Mesendoderm (in vitro differentiated cells): ENCODE results near the gene RABGAP1L.

ENCODE experiments used
- DNase-seq: peaks from one replicate; pipeline ENCODE4 v3.0.0; 2013
- H2AK5ac ChIP-seq: 2 replicates; pipeline ENCODE4 v1.6.1; 2013; ENCODE audit warnings: low read length, inconsistent platforms
- H2BK120ac ChIP-seq: 2 replicates; pipeline ENCODE4 v1.6.1; 2013; ENCODE audit warnings: low read depth, mild to moderate bottlenecking, low read length, moderate library complexity, mixed read lengths
- H2BK15ac ChIP-seq: replicated peaks from 2 replicates; pipeline ENCODE4 v1.6.1; 2013; ENCODE audit warnings: low read depth, mild to moderate bottlenecking, moderate library complexity
- H2BK5ac ChIP-seq: 2 replicates; pipeline ENCODE4 v1.6.1; 2013; ENCODE audit warnings: low read length, inconsistent platforms
- H3K18ac ChIP-seq: 2 replicates; pipeline ENCODE4 v1.6.1; 2013; ENCODE audit warnings: mild to moderate bottlenecking, low read length, mixed read lengths
- H3K23ac ChIP-seq: one replicate; pipeline ENCODE4 v1.6.1; 2013; ENCODE audit warnings: low read length
- H3K27ac ChIP-seq: 2 replicates; pipeline ENCODE4 v1.5.1; 2013; ENCODE audit warnings: low read depth, mild to moderate bottlenecking, inconsistent platforms, low read length, moderate library complexity
- H3K27me3 ChIP-seq: 2 replicates; pipeline ENCODE4 v1.6.1; 2013; ENCODE audit warnings: low read length, control low read depth, mild to moderate bottlenecking, inconsistent platforms; ENCODE audit not compliant: insufficient read depth, poor library complexity
- H3K36me3 ChIP-seq: 2 replicates; pipeline ENCODE4 v1.6.1; 2013; ENCODE audit warnings: low read length, inconsistent platforms; ENCODE audit not compliant: control insufficient read depth, insufficient read depth
- H3K4ac ChIP-seq: one replicate; pipeline ENCODE4 v1.6.1; 2013; ENCODE audit warnings: low read depth, mild to moderate bottlenecking, low read length, moderate library complexity
- H3K4me1 ChIP-seq: 2 replicates; pipeline ENCODE4 v1.6.1; 2013; ENCODE audit warnings: low read depth, low read length, inconsistent platforms; ENCODE audit not compliant: control insufficient read depth
- H3K4me2 ChIP-seq: 2 replicates; pipeline ENCODE4 v1.6.1; 2013; ENCODE audit warnings: low read length
- H3K4me3 ChIP-seq: 2 replicates; pipeline ENCODE4 v1.5.1; 2013; ENCODE audit warnings: mild to moderate bottlenecking, low read length
- H3K56ac ChIP-seq: one replicate; pipeline ENCODE4 v1.6.1; 2013; ENCODE audit warnings: low read length
- H3K79me1 ChIP-seq: 2 replicates; pipeline ENCODE4 v1.6.1; 2013; ENCODE audit warnings: low read length, inconsistent platforms
- H3K79me2 ChIP-seq: 2 replicates; pipeline ENCODE4 v1.6.1; 2013; ENCODE audit warnings: mild to moderate bottlenecking, low read length; ENCODE audit not compliant: control insufficient read depth, insufficient read depth
- H3K9ac ChIP-seq: 2 replicates; pipeline ENCODE4 v1.6.1; 2013; ENCODE audit warnings: low read length, inconsistent platforms
- H4K5ac ChIP-seq: one replicate; pipeline ENCODE4 v1.6.1; 2013; ENCODE audit warnings: low read length
- H4K8ac ChIP-seq: one replicate; pipeline ENCODE4 v1.6.1; 2013; ENCODE audit warnings: low read depth, mild to moderate bottlenecking, control low read depth, low read length, moderate library complexity
- WGBS: extraction: QIAGEN DNeasy Blood & Tissue Kit; methylation state at CpG from one replicate; pipeline ENCODE4 v1.1.7; 2013; ENCODE audit warnings: low lambda C conversion rate, missing lambda C conversion rate; ENCODE audit not compliant: insufficient coverage; ENCODE audit errors: extremely low coverage; 5-methylcytosine and 5-hydroxymethylcytosine counted together

Gene RABGAP1L

DNA sequence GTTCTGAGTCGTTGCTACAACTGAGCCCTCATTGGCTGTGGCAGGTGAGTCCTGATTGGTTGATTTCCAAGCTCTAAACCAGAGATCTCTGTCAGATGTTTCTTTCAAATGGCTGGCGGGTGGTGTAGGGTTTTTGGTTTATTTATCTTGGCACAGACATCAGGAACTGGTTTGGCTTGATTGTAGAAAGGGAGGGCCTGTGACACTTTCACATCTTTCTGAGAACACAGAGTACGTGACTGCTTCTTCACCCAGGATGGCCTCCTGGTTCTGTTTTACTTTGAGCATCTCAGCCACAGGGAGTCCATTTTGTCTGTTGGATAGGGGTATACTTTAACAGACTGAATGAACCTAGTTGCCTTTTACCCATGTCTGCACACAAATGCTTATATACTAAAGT, 199.0 kb downstream of the RABGAP1L start:
- no peak overlapping the region for H2BK5ac ChIP-seq
- H3K4ac ChIP-seq, result no peak overlapping the region
- WGBS, result no CpG with 5 or more reads among the region's 3 CpGs
- no peak overlapping the region for H2AK5ac ChIP-seq
- H3K9ac ChIP-seq, result no peak overlapping the region
- no peak overlapping the region for H2BK15ac ChIP-seq
- no peak overlapping the region for H3K27ac ChIP-seq
- no peak overlapping the region for H4K5ac ChIP-seq
- H3K79me1 ChIP-seq, result no peaks in the 10 kb centered on the region
- H3K4me2 ChIP-seq, result no peak overlapping the region
- H3K4me1 ChIP-seq, result no peaks in the 10 kb centered on the region
- no peak overlapping the region for H3K4me3 ChIP-seq
- H3K36me3 ChIP-seq, result no peaks in the 10 kb centered on the region
- DNase-seq, result no peak
- no peak overlapping the region for H3K23ac ChIP-seq
- no peaks in the 10 kb centered on the region for H3K27me3 ChIP-seq
- H3K79me2 ChIP-seq, result no peaks in the 10 kb centered on the region
- no peak overlapping the region for H3K18ac ChIP-seq
- H2BK120ac ChIP-seq, result no peak overlapping the region
- H4K8ac ChIP-seq, result no peak overlapping the region
- H3K56ac ChIP-seq, result no peak overlapping the region

DNA sequence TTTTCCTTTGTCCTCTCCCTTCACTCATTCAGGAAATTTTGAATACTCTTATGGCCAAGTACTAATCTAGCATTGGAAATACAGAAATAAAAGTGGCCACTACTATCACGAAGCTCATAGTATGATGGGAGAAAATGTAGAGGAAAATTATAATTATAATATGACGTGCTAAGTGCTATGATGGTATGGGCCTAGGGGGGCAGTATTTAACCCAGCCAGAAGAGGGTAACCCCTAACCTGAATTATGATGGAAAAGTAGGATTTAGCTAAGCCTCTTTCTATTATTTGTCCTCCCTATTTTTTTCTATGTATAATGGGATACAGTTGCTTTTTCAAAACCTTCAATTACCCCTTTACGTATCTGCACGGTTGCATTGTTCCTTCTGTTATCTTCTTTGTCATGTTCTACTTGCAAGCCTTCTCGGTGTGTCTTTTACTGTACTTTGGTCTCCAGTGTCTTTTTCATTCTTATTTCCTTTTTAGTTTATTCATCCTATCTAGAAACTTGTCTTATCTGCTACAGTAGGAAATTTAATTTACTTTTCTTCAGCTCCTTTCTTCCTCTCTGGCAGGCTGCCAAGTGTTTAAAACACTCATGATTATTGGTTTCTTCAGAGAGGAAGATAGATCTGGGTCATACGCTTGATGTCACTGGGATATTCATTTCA, 199.6 kb downstream of the RABGAP1L start:
- H3K4me3 ChIP-seq, result no peak overlapping the region
- H2BK5ac ChIP-seq, result no peak overlapping the region
- no peak overlapping the region for H3K56ac ChIP-seq
- H3K9ac ChIP-seq, result no peak overlapping the region
- H3K4me1 ChIP-seq, result no peaks in the 10 kb centered on the region
- no peak overlapping the region for H3K23ac ChIP-seq
- no peaks in the 10 kb centered on the region for H3K79me2 ChIP-seq
- 100% methylated on average over 1 of the region's 6 CpGs for WGBS
- H3K36me3 ChIP-seq, result no peaks in the 10 kb centered on the region
- DNase-seq, result no peak
- H3K79me1 ChIP-seq, result no peaks in the 10 kb centered on the region
- H3K27me3 ChIP-seq, result no peaks in the 10 kb centered on the region
- H3K18ac ChIP-seq, result no peak overlapping the region
- H3K4me2 ChIP-seq, result no peak overlapping the region
- no peak overlapping the region for H3K4ac ChIP-seq
- H3K27ac ChIP-seq, result no peak overlapping the region
- H2BK15ac ChIP-seq, result no peak overlapping the region
- no peak overlapping the region for H2AK5ac ChIP-seq
- H4K5ac ChIP-seq, result no peak overlapping the region
- no peak overlapping the region for H4K8ac ChIP-seq
- H2BK120ac ChIP-seq, result no peak overlapping the region

DNA sequence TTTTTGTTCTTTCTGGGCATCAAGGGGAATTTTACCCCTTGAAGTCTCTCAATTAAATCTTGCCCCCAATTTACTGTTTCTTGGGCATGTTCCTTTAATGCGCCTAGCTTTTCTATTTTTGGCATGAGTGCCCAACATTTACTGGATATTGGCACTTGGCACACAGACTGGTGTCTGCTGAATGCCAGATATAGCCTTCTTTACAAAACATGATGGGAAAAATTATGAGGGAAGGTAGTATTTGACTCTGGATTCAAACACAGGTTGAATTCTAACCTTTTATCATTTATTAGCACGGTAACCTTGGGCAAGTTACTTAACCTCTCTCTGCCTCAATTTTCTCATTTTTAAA, 200.1 kb downstream of the RABGAP1L start:
- Histone ChIP-seq H3K27ac (no peak overlapping the region), H3K9ac (no peak overlapping the region), H3K27me3 (no peaks in the 10 kb centered on the region), H3K4me2 (no peak overlapping the region), H3K79me1 (no peaks in the 10 kb centered on the region), H3K23ac (no peak overlapping the region), H3K4ac (no peak overlapping the region), H4K5ac (no peak overlapping the region), H2BK5ac (no peak overlapping the region), H3K4me3 (no peak overlapping the region), H3K4me1 (no peaks in the 10 kb centered on the region), H2BK15ac (no peak overlapping the region), H3K36me3 (no peaks in the 10 kb centered on the region), H2BK120ac (no peak overlapping the region), H3K56ac (no peak overlapping the region), H3K18ac (no peak overlapping the region), H3K79me2 (no peaks in the 10 kb centered on the region), H4K8ac (no peak overlapping the region), H2AK5ac (no peak overlapping the region)
- WGBS, result no CpG with 5 or more reads among the region's 2 CpGs
- DNase-seq, result no peak

DNA sequence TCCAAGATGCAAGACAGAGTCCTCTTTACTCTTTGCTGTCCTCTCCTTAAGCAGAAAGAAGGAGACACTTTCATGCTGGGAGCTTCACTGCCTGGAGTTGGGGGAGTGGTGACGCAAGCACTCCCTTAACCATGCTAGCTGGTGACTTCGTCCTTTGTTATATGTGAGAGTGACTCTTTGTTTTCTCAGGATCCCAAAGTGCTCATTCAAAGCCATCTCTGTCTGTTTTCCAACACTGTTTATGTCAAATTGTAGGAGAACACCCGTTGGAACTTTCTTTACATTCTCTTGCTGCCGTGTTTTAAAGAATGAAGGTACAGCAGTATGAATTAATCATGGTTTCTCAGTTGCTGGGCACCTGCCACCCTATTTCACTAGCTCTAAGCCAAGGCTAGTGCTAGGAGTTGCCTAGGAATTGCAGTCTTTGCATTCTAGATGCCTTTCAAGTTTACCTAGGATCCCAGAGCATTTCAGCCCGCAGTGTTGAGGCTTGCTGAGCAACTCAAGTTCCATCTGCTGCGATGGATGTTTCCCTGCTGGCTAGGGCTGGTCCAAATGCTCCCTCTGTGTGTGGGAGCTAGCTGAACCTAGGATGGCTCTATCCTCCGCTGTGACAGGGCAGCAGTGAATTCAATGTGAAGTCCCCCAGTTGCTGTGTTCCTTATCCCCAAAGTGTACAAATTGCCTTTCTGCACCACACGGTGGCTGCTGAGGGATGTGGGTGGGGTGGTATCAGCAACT, 205.8 kb downstream of the RABGAP1L start:
- Histone ChIP-seq H3K36me3 (no peaks in the 10 kb centered on the region), H3K4ac (no peak overlapping the region), H3K4me1 (no peaks in the 10 kb centered on the region), H3K79me1 (no peaks in the 10 kb centered on the region), H2AK5ac (no peak overlapping the region), H3K9ac (no peak overlapping the region), H3K79me2 (no peaks in the 10 kb centered on the region), H3K27me3 (no peaks in the 10 kb centered on the region), H2BK5ac (no peak overlapping the region), H3K27ac (no peak overlapping the region), H3K23ac (no peak overlapping the region), H2BK120ac (no peak overlapping the region), H4K8ac (no peak overlapping the region), H3K56ac (no peak overlapping the region), H4K5ac (no peak overlapping the region), H3K18ac (no peak overlapping the region), H3K4me3 (no peak overlapping the region), H2BK15ac (no peak overlapping the region), H3K4me2 (no peak overlapping the region)
- no peak for DNase-seq
- no CpG with 5 or more reads among the region's 8 CpGs for WGBS

DNA sequence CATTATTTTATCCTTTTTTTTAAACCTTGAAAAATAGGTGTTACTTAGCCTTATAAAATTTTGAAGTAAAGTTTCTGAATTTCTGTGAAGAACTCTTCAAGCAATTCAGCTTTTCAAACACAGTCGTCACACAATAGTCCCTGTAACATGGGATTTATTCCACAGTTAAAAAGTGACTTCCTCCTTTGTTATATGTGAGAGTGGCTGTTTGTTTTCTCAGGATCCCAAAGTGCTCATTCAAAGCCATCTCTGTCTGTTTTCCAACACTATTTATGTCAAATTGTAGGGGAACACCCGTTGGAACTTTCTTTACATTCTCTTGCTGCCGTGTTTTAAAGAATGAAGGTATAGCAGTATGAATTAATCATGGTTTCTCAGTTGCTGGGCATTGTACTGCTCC, 207.6 kb downstream of the RABGAP1L start:
- H3K4me1 ChIP-seq, result no peaks in the 10 kb centered on the region
- no peaks in the 10 kb centered on the region for H3K36me3 ChIP-seq
- H3K9ac ChIP-seq, result no peak overlapping the region
- no peak overlapping the region for H2BK15ac ChIP-seq
- H4K8ac ChIP-seq, result no peak overlapping the region
- H2BK120ac ChIP-seq, result no peak overlapping the region
- H3K27me3 ChIP-seq, result no peaks in the 10 kb centered on the region
- no peaks in the 10 kb centered on the region for H3K79me2 ChIP-seq
- H3K23ac ChIP-seq, result no peak overlapping the region
- no peak for DNase-seq
- H3K4me3 ChIP-seq, result no peak overlapping the region
- H3K56ac ChIP-seq, result no peak overlapping the region
- H3K18ac ChIP-seq, result no peak overlapping the region
- H3K4ac ChIP-seq, result no peak overlapping the region
- H3K27ac ChIP-seq, result no peak overlapping the region
- H3K79me1 ChIP-seq, result no peaks in the 10 kb centered on the region
- H2BK5ac ChIP-seq, result no peak overlapping the region
- WGBS, result no CpG with 5 or more reads among the region's 3 CpGs
- H3K4me2 ChIP-seq, result no peak overlapping the region
- no peak overlapping the region for H2AK5ac ChIP-seq
- H4K5ac ChIP-seq, result no peak overlapping the region

DNA sequence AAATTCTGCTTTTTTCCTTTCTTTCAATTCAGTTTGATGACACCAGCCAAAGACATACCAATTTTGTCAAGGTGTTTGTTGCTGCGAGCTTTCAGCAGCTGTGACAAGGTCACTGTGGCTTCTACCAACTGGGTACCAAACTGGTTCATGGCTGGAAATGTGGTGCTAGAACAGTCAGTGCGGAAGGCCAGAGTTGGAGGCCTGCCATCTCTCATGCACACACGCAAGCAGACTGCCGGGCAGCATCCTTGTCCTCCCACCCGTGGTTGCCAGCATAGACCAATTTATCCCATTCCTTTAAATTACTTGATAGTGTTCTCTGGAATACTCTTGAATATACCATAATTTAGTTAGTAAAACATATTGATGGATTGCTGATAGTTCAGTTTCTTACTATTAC, 208.6 kb downstream of the RABGAP1L start:
- WGBS, result no CpG with 5 or more reads among the region's 5 CpGs
- H3K27me3 ChIP-seq, result no peaks in the 10 kb centered on the region

More for the DNA sequence above, 208.6 kb downstream of the RABGAP1L start:
- Histone ChIP-seq H3K4me1 (no peaks in the 10 kb centered on the region), H3K4me2 (no peak overlapping the region), H4K8ac (no peak overlapping the region), H3K79me2 (no peaks in the 10 kb centered on the region), H2BK5ac (no peak overlapping the region), H3K56ac (no peak overlapping the region), H3K18ac (no peak overlapping the region), H2BK15ac (no peak overlapping the region), H3K4me3 (no peak overlapping the region), H3K23ac (no peak overlapping the region), H2AK5ac (no peak overlapping the region), H4K5ac (no peak overlapping the region), H3K36me3 (no peaks in the 10 kb centered on the region), H3K79me1 (no peaks in the 10 kb centered on the region), H2BK120ac (no peak overlapping the region), H3K27ac (no peak overlapping the region), H3K9ac (no peak overlapping the region), H3K4ac (no peak overlapping the region)
- DNase-seq, result no peak
